Measurements from ENCODE around the gene PAFAH2.

PAFAH2 gene

DNA sequence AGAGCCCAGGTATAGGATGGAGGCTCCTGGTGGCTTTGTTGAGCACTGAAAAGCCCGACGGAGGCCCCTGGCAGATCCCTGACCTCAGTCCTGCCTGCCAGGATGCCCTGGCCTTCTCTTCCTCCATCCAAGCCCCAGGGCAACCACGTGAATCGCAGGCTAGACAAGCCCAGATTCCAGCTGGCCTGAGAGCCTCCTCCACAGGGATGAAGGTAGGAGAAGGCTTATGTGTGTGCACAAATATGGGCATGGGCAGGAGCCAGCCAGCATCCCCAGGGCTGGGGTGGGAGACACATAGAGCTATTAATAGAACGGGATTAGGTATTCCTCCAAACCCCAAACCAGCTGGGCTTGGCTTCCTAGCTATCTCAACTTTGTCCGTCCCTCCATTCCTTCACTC lies 19.7 kb upstream of the PAFAH2 start:
- Histone ChIP-seq H3K4me3 (replicated peaks; ENCODE audit: insufficient read depth, low read length) (no peak overlapping the region), H3K27ac (replicated peaks) (no peak overlapping the region), H3K27me3 (ENCODE audit: insufficient read depth, poor library complexity, severe bottlenecking) (no peaks in the 10 kb centered on the region)
- TF ChIP-seq, protein P1, sequence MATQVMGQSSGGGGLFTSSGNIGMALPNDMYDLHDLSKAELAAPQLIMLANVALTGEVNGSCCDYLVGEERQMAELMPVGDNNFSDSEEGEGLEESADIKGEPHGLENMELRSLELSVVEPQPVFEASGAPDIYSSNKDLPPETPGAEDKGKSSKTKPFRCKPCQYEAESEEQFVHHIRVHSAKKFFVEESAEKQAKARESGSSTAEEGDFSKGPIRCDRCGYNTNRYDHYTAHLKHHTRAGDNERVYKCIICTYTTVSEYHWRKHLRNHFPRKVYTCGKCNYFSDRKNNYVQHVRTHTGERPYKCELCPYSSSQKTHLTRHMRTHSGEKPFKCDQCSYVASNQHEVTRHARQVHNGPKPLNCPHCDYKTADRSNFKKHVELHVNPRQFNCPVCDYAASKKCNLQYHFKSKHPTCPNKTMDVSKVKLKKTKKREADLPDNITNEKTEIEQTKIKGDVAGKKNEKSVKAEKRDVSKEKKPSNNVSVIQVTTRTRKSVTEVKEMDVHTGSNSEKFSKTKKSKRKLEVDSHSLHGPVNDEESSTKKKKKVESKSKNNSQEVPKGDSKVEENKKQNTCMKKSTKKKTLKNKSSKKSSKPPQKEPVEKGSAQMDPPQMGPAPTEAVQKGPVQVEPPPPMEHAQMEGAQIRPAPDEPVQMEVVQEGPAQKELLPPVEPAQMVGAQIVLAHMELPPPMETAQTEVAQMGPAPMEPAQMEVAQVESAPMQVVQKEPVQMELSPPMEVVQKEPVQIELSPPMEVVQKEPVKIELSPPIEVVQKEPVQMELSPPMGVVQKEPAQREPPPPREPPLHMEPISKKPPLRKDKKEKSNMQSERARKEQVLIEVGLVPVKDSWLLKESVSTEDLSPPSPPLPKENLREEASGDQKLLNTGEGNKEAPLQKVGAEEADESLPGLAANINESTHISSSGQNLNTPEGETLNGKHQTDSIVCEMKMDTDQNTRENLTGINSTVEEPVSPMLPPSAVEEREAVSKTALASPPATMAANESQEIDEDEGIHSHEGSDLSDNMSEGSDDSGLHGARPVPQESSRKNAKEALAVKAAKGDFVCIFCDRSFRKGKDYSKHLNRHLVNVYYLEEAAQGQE (IDR thresholded peaks at IDR 0.05; ENCODE audit: insufficient replicate concordance, low read depth) = no peak
- no peak for TF ChIP-seq SPI1 (IDR thresholded peaks at IDR 0.05; ENCODE audit: borderline replicate concordance, low read depth)
- no peak for DNase-seq (ENCODE audit: low read depth in 1 of 2, low spot score in 1 of 2)

DNA sequence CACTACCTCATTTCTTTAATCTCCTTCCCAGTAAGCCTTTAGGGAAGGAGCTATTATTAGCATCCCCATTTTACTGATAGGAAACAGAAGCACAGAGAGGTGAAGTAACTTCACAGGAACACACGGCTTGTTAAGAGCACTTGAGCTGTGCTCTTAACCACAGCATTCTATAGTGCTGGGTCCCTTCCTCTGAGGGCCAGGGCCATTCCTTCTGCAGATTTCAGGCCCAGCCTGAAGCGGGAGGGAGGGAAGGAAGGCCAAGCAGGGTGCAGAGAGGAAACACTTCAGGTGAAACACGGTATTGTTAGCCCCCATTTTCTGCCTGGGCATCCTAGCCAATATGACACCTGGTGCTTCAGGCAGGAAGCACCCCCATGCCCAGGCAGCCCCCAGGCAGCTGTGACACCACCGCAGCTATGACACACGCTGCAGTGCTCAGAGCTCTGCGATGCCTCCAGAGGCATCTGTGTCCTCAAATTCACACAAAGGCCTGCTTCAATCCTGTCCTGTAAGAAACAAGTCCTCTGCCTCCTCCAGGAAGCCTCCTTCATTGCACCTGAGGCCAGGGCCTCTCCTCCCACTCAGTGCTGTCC lies 19.2 kb upstream of the PAFAH2 start:
- peak; percentile 34; the same call in 1 of the 2 replicates for TF ChIP-seq SPI1 (IDR thresholded peaks at IDR 0.05; ENCODE audit: borderline replicate concordance, low read depth)
- TF ChIP-seq POLR2AphosphoS5 (IDR thresholded peaks at IDR 0.05; ENCODE audit: low read depth) = no peak
- Histone ChIP-seq H3K27ac (replicated peaks) (no peak overlapping the region), H3K27me3 (ENCODE audit: insufficient read depth, poor library complexity, severe bottlenecking) (no peaks in the 10 kb centered on the region), H3K4me3 (replicated peaks; ENCODE audit: insufficient read depth, low read length) (no peak overlapping the region)
- peak in 1 of 2 experiments; percentile 37 for DNase-seq (ENCODE audit: low read depth in 1 of 2, low spot score in 1 of 2)

DNA sequence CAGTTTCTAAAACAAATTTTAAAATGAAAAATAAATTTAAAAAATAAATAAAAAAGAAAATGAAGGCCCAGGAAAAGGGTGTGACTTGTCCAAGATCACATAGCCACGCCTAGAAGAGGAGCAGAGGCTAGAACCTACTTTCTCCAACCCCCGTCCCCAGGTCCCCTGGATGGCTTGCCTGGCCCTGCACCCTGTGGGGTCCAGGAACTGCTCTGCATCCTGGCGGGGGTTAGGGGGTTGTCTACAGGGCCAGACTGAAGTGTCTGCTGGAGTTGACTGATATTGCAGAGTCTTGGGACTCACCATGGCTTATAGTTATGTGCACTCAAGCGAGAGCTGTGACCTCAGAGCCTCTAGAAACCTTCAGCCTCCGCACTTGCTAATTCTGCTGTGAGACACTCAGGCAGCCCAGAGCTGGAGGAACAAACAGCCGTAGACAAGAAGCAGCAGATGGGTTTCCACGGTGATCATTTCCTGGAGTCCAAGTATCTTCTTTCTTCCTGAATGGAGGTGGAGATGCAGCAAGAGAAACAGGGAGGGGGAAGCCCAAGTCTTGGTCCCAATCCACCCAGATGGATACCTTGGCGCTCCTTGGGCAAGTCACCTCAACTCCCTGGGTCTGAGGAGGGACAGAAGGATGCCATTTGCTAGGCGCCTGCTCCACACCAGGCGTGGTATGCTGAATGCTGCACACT lies 18.5 kb upstream of the PAFAH2 start:
- peak overlapping the region; percentile 5; the same call in 1 of the 2 replicates for H3K27ac ChIP-seq (replicated peaks)
- no peak for TF ChIP-seq POLR2AphosphoS5 (IDR thresholded peaks at IDR 0.05; ENCODE audit: low read depth)
- no peak for TF ChIP-seq SPI1 (IDR thresholded peaks at IDR 0.05; ENCODE audit: borderline replicate concordance, low read depth)
- TF ChIP-seq GABPA (IDR thresholded peaks at IDR 0.05; ENCODE audit: low read depth) = no peak
- TF ChIP-seq, protein P2, sequence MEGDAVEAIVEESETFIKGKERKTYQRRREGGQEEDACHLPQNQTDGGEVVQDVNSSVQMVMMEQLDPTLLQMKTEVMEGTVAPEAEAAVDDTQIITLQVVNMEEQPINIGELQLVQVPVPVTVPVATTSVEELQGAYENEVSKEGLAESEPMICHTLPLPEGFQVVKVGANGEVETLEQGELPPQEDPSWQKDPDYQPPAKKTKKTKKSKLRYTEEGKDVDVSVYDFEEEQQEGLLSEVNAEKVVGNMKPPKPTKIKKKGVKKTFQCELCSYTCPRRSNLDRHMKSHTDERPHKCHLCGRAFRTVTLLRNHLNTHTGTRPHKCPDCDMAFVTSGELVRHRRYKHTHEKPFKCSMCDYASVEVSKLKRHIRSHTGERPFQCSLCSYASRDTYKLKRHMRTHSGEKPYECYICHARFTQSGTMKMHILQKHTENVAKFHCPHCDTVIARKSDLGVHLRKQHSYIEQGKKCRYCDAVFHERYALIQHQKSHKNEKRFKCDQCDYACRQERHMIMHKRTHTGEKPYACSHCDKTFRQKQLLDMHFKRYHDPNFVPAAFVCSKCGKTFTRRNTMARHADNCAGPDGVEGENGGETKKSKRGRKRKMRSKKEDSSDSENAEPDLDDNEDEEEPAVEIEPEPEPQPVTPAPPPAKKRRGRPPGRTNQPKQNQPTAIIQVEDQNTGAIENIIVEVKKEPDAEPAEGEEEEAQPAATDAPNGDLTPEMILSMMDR (IDR thresholded peaks at IDR 0.05; ENCODE audit: insufficient read depth, low read length) = no peak
- H3K4me3 ChIP-seq (replicated peaks; ENCODE audit: insufficient read depth, low read length) = no peak overlapping the region
- DNase-seq (ENCODE audit: low read depth in 1 of 2, low spot score in 1 of 2) = peak in 1 of 2 experiments; percentile 18
- no peaks in the 10 kb centered on the region for H3K27me3 ChIP-seq (ENCODE audit: insufficient read depth, poor library complexity, severe bottlenecking)

DNA sequence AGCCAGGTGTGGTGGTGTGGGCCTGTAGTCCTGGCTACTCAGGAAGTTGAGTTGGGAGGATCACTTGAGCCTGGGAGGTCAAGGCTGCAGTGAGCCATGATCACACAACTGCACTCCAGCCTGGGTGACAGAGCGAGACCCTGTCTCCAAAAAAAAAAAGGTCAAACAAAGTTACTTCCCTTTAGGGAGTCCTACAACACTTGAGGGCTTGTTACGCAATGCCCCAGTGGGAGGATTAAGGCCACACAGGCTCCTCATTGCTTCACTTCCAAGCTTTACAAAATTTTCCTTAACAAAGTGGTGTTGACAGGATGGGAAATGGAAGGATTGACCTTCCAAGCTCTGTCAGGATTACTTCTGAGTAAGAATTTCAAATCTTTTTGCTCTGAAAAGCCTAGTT lies 17.5 kb upstream of the PAFAH2 start:
- H3K4me3 ChIP-seq (replicated peaks; ENCODE audit: insufficient read depth, low read length) = no peak overlapping the region
- H3K27me3 ChIP-seq (ENCODE audit: insufficient read depth, poor library complexity, severe bottlenecking) = no peaks in the 10 kb centered on the region
- H3K27ac ChIP-seq (replicated peaks) = no peak overlapping the region
- peak; percentile 89 to 97 for DNase-seq (ENCODE audit: low read depth in 1 of 2, low spot score in 1 of 2)
- peak; percentile 55; the same call in 1 of the 2 replicates for TF ChIP-seq POLR2AphosphoS5 (IDR thresholded peaks at IDR 0.05; ENCODE audit: low read depth)
- TF ChIP-seq GABPA (IDR thresholded peaks at IDR 0.05; ENCODE audit: low read depth) = no peak

DNA sequence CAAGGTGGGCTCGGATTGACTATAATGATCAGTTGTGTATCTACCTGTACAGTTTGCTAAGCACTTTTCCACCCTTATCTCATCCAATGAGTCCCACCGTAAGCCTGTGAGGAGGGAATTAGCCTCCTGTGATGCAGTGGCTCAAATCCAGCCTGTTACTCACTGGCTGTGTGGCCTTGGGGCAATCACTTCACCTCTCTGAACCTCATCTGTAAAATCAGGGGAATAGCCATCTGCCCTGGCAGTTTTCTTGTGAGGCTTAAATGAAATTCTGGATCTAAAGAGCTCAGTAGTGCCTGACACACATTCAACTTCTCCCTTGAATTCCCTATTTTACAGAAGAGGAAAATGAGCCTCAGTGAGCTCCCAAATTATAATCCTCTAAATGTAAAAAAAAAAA lies 16.3 kb upstream of the PAFAH2 start:
- Histone ChIP-seq H3K27ac (replicated peaks) (no peak overlapping the region), H3K4me3 (replicated peaks; ENCODE audit: insufficient read depth, low read length) (no peak overlapping the region), H3K27me3 (ENCODE audit: insufficient read depth, poor library complexity, severe bottlenecking) (no peaks in the 10 kb centered on the region)
- DNase-seq (ENCODE audit: low read depth in 1 of 2, low spot score in 1 of 2) = no peak
- TF ChIP-seq, protein P1 (IDR thresholded peaks at IDR 0.05; ENCODE audit: insufficient replicate concordance, low read depth) = no peak
- no peak for TF ChIP-seq SPI1 (IDR thresholded peaks at IDR 0.05; ENCODE audit: borderline replicate concordance, low read depth)
- TF ChIP-seq POLR2AphosphoS5 (IDR thresholded peaks at IDR 0.05; ENCODE audit: low read depth) = no peak
- TF ChIP-seq, protein P2 (IDR thresholded peaks at IDR 0.05; ENCODE audit: insufficient read depth, low read length) = no peak

Measured in HL-60 (cell line).